ENCODE data around the gene SNAP29. TPM values are rescaled to one million over a fixed set of nuclear protein-coding genes. Genes with fewer than 3 reads are reported as not detected.

Gene SNAP29
- total and polyA plus RNA-seq, 9 of the 15 experiments (the other 6 are each of a cell fraction or from before 2014, with no cell fraction given), result 19.5 to 250 (median 75.9) TPM

- no peak for TF ChIP-seq ZNF431 (CRISPR knock-in tag; IDR thresholded peaks at IDR 0.05)
- peak; percentile 92 for TF ChIP-seq CHD4 (IDR thresholded peaks at IDR 0.05; ENCODE audit: insufficient read depth, insufficient replicate concordance, low read depth, low read length, poor library complexity, severe bottlenecking)
- TF ChIP-seq CBX1 (IDR thresholded peaks at IDR 0.05; ENCODE audit: low read depth), result no peak
- TF ChIP-seq RFX5 (IDR thresholded peaks at IDR 0.05; ENCODE audit: low read depth, low read length), result peak; percentile 82
- TF ChIP-seq MXI1 (IDR thresholded peaks at IDR 0.05; ENCODE audit: low read depth, low read length), result peak; percentile 99
- TF ChIP-seq FOXA1 (IDR thresholded peaks at IDR 0.05; ENCODE audit: borderline replicate concordance), result no peak
- TF ChIP-seq, protein P1, sequence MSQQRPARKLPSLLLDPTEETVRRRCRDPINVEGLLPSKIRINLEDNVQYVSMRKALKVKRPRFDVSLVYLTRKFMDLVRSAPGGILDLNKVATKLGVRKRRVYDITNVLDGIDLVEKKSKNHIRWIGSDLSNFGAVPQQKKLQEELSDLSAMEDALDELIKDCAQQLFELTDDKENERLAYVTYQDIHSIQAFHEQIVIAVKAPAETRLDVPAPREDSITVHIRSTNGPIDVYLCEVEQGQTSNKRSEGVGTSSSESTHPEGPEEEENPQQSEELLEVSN (IDR thresholded peaks at IDR 0.05; ENCODE audit: borderline replicate concordance in 1 of 2, extremely low read depth in 1 of 2, insufficient read depth in 1 of 2, insufficient read length in 1 of 2, low read depth in 1 of 2, low read length in 1 of 2, poor library complexity in 1 of 2, severe bottlenecking in 1 of 2), result peak; percentile 94
- TF ChIP-seq HNRNPK (IDR thresholded peaks at IDR 0.05; ENCODE audit: low read depth, low read length, poor library complexity, severe bottlenecking), result peak; percentile 100
- no peak for TF ChIP-seq ZNF23 (CRISPR knock-in tag; IDR thresholded peaks at IDR 0.05)
- TF ChIP-seq, protein P2, sequence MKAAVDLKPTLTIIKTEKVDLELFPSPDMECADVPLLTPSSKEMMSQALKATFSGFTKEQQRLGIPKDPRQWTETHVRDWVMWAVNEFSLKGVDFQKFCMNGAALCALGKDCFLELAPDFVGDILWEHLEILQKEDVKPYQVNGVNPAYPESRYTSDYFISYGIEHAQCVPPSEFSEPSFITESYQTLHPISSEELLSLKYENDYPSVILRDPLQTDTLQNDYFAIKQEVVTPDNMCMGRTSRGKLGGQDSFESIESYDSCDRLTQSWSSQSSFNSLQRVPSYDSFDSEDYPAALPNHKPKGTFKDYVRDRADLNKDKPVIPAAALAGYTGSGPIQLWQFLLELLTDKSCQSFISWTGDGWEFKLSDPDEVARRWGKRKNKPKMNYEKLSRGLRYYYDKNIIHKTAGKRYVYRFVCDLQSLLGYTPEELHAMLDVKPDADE (conservative IDR thresholded peaks at IDR 0.05; ENCODE audit: control insufficient read depth, low read depth, low read length), result no peak
- no peak for TF ChIP-seq GATAD2A (IDR thresholded peaks at IDR 0.05)
- TF ChIP-seq, protein P3, sequence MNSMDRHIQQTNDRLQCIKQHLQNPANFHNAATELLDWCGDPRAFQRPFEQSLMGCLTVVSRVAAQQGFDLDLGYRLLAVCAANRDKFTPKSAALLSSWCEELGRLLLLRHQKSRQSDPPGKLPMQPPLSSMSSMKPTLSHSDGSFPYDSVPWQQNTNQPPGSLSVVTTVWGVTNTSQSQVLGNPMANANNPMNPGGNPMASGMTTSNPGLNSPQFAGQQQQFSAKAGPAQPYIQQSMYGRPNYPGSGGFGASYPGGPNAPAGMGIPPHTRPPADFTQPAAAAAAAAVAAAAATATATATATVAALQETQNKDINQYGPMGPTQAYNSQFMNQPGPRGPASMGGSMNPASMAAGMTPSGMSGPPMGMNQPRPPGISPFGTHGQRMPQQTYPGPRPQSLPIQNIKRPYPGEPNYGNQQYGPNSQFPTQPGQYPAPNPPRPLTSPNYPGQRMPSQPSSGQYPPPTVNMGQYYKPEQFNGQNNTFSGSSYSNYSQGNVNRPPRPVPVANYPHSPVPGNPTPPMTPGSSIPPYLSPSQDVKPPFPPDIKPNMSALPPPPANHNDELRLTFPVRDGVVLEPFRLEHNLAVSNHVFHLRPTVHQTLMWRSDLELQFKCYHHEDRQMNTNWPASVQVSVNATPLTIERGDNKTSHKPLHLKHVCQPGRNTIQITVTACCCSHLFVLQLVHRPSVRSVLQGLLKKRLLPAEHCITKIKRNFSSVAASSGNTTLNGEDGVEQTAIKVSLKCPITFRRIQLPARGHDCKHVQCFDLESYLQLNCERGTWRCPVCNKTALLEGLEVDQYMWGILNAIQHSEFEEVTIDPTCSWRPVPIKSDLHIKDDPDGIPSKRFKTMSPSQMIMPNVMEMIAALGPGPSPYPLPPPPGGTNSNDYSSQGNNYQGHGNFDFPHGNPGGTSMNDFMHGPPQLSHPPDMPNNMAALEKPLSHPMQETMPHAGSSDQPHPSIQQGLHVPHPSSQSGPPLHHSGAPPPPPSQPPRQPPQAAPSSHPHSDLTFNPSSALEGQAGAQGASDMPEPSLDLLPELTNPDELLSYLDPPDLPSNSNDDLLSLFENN (IDR thresholded peaks at IDR 0.05; ENCODE audit: low read depth in 2 of 2, low read length in 2 of 2), result peak in 1 of 2 experiments; percentile 90; a peak in 2 of 4 replicates
- TF ChIP-seq ZNF232 (CRISPR knock-in tag; IDR thresholded peaks at IDR 0.05), result no peak
- TF ChIP-seq ZNF584 (CRISPR knock-in tag; IDR thresholded peaks at IDR 0.05; ENCODE audit: low read depth), result no peak
- TF ChIP-seq AFF1 (IDR thresholded peaks at IDR 0.05; ENCODE audit: low read depth in 1 of 2, partially characterized antibody in 2 of 2), result no peak
Measured at GRCh38 chr22:20916916-20917810, 58.4 kb downstream of the SNAP29 start, which contains the start of gene CRKL (continued).
